GM19099 (cell line): Measurements from ENCODE around the gene TIMM17B.

Experiments
- POLR2A ChIP-seq: IDR thresholded peaks from 3 replicates; pipeline ENCODE4 v1.6.1; 2011; ENCODE audit warnings: low read depth; ENCODE audit not compliant: insufficient read length; ENCODE audit errors: extremely low read depth

Gene TIMM17B

GRCh38 chrX:48890296-48890925, 7.2 kb downstream of the TIMM17B start:
- no peak for TF ChIP-seq POLR2A

- TF ChIP-seq POLR2A: no peak
Measured at GRCh38 chrX:48883729-48884128, 13.8 kb downstream of the TIMM17B start.

- no peak for TF ChIP-seq POLR2A
Measured at GRCh38 chrX:48864210-48864609, 33.4 kb downstream of the TIMM17B start.

- TF ChIP-seq POLR2A: no peak
Measured at GRCh38 chrX:48854898-48855297, 42.7 kb downstream of the TIMM17B start.

GRCh38 chrX:48852857-48853256, 44.7 kb downstream of the TIMM17B start:
- TF ChIP-seq POLR2A: no peak

- TF ChIP-seq POLR2A: no peak
Measured at GRCh38 chrX:48848847-48849246, 48.7 kb downstream of the TIMM17B start.
